ENCODE data around the gene SECISBP2L. TPM values are rescaled to one million over a fixed set of nuclear protein-coding genes. Genes with fewer than 3 reads are reported as not detected.

Gene SECISBP2L
- total RNA-seq (10 to 100 TPM; 46.8 to 62.5 (median 48.7) TPM), total RNA-seq (35.6 to 125 (median 78.5) reads per million in 29 experiments)
- 45.4 TPM for total RNA-seq (2013)

- POLR2A ChIA-PET, result interaction anchor here (0.6 to 1.4 kb wide), 2 partner anchors 9 to 10 kb away, joined by 4 to 9 read pairs; no protein-coding TSS in a partner anchor
- peaks cover 8% of the 10 kb centered on the region for H3K36me3 Mint-ChIP-seq
- Histone ChIP-seq H3K27me3 (replicated peaks in 1 of 2; ENCODE audit: control insufficient read depth in 2 of 2, extremely low read depth in 1 of 2, insufficient read depth in 2 of 2, low read length in 1 of 2) (no peaks in the 10 kb centered on the region), H3K4me1 (ENCODE audit: control insufficient read depth in 1 of 2, extremely low read depth in 1 of 2, insufficient read depth in 2 of 2, low read length in 2 of 2) (peaks cover 13 to 18% of the 10 kb centered on the region in 2 experiments), H3K27ac (ENCODE audit: low read length) (peak within 1 kb of the TSS; percentile 57), H3K9me3 (no peaks in the 10 kb centered on the region), H3K4me3 (ENCODE audit: control insufficient read depth in 1 of 2, extremely low read depth in 1 of 2, low read length in 1 of 2) (peak within 1 kb of the TSS; percentile 94 to 96), H3K36me3 (ENCODE audit: control insufficient read depth in 2 of 2, extremely low read depth in 1 of 2, insufficient read depth in 1 of 2, low read length in 1 of 2) (no peaks in the 10 kb centered on the region)
- ATAC-seq (replicated peaks in 1 of 4), result peak; percentile 91 to 95 (median 92)
- no peaks in the 10 kb centered on the region for H3K27me3 Mint-ChIP-seq
- H3K9me3 Mint-ChIP-seq, result no peaks in the 10 kb centered on the region
- CTCF ChIA-PET, result interaction anchor here (0.7 to 1.8 kb wide), 6 partner anchors 60 to 1270 kb away, joined by 3 to 10 read pairs (median 6); partner anchors contain the start of gene COPS2 (in 1 of the 2)
- peak within 1 kb of the TSS; percentile 94 to 97 (median 96) for H3K4me3 Mint-ChIP-seq
- peaks cover 34 to 46% (median 38%) of the 10 kb centered on the region in 3 donors for H3K4me1 Mint-ChIP-seq
- peak within 1 kb of the TSS; percentile 86 to 91 for H3K27ac Mint-ChIP-seq
- peak; percentile 71 to 93 (median 87) for DNase-seq
- under 1% methylated on average over 41 of the region's 50 CpGs for WGBS (ENCODE audit: insufficient coverage)
These were observed at the start of gene SECISBP2L for GRCh38 chr15:49046220-49047102. SECISBP2L (minus strand) TSS chr15:49046446; CDS start chr15:49046299, 147 bp downstream.

GRCh38 chr15:49094923-49095322 lies 48.7 kb upstream of the SECISBP2L start:
- DNase-seq, result no peak
- Histone ChIP-seq H3K27me3 (replicated peaks in 1 of 2; ENCODE audit: control insufficient read depth in 2 of 2, extremely low read depth in 1 of 2, insufficient read depth in 2 of 2, low read length in 1 of 2) (no peaks in the 10 kb centered on the region), H3K9me3 (no peaks in the 10 kb centered on the region), H3K27ac (ENCODE audit: low read length) (no peak overlapping the region), H3K4me3 (ENCODE audit: control insufficient read depth in 1 of 2, extremely low read depth in 1 of 2, low read length in 1 of 2) (no peak overlapping the region), H3K36me3 (ENCODE audit: control insufficient read depth in 2 of 2, extremely low read depth in 1 of 2, insufficient read depth in 1 of 2, low read length in 1 of 2) (no peaks in the 10 kb centered on the region), H3K4me1 (ENCODE audit: control insufficient read depth in 1 of 2, extremely low read depth in 1 of 2, insufficient read depth in 2 of 2, low read length in 2 of 2) (no peaks in the 10 kb centered on the region)
- Mint-ChIP-seq H3K4me3 (no peak overlapping the region), H3K27ac (no peak overlapping the region), H3K9me3 (no peaks in the 10 kb centered on the region), H3K36me3 (peaks cover 11% of the 10 kb centered on the region), H3K4me1 (no peaks in the 10 kb centered on the region), H3K27me3 (no peaks in the 10 kb centered on the region)
- POLR2A ChIA-PET, result no interaction called here
- CTCF ChIA-PET, result no interaction called here
- WGBS (ENCODE audit: insufficient coverage), result 60% methylated on average over 1 of the region's 1 CpG
- no peak for ATAC-seq (replicated peaks in 1 of 4)

GRCh38 chr15:49093252-49094105 lies 47.2 kb upstream of the SECISBP2L start:
- Mint-ChIP-seq H3K36me3 (peaks cover 11% of the 10 kb centered on the region), H3K27me3 (no peaks in the 10 kb centered on the region), H3K27ac (no peak overlapping the region), H3K4me3 (no peak overlapping the region), H3K9me3 (no peaks in the 10 kb centered on the region), H3K4me1 (no peaks in the 10 kb centered on the region)
- Histone ChIP-seq H3K27me3 (replicated peaks in 1 of 2; ENCODE audit: control insufficient read depth in 2 of 2, extremely low read depth in 1 of 2, insufficient read depth in 2 of 2, low read length in 1 of 2) (no peaks in the 10 kb centered on the region), H3K4me3 (ENCODE audit: control insufficient read depth in 1 of 2, extremely low read depth in 1 of 2, low read length in 1 of 2) (no peak overlapping the region), H3K9me3 (no peaks in the 10 kb centered on the region), H3K36me3 (ENCODE audit: control insufficient read depth in 2 of 2, extremely low read depth in 1 of 2, insufficient read depth in 1 of 2, low read length in 1 of 2) (no peaks in the 10 kb centered on the region), H3K27ac (ENCODE audit: low read length) (no peak overlapping the region), H3K4me1 (ENCODE audit: control insufficient read depth in 1 of 2, extremely low read depth in 1 of 2, insufficient read depth in 2 of 2, low read length in 2 of 2) (no peaks in the 10 kb centered on the region)
- DNase-seq, result no peak
- no peak for ATAC-seq (replicated peaks in 1 of 4)
- CTCF ChIA-PET, result interaction anchor here in 1 of 2 donors (0.7 kb wide), 1 partner anchor 614 kb away, joined by 4 read pairs; no protein-coding TSS in a partner anchor
- no CpG with 5 or more reads among the region's 4 CpGs for WGBS (ENCODE audit: insufficient coverage)
- POLR2A ChIA-PET, result no interaction called here

GRCh38 chr15:49088996-49089395 lies 42.8 kb upstream of the SECISBP2L start:
- Mint-ChIP-seq H3K27me3 (no peaks in the 10 kb centered on the region), H3K9me3 (no peaks in the 10 kb centered on the region), H3K27ac (no peak overlapping the region), H3K36me3 (no peaks in the 10 kb centered on the region), H3K4me1 (no peaks in the 10 kb centered on the region), H3K4me3 (no peak overlapping the region)
- no peak for ATAC-seq (replicated peaks in 1 of 4)
- no peak for DNase-seq
- Histone ChIP-seq H3K9me3 (no peaks in the 10 kb centered on the region), H3K36me3 (ENCODE audit: control insufficient read depth in 2 of 2, extremely low read depth in 1 of 2, insufficient read depth in 1 of 2, low read length in 1 of 2) (no peaks in the 10 kb centered on the region), H3K27me3 (replicated peaks in 1 of 2; ENCODE audit: control insufficient read depth in 2 of 2, extremely low read depth in 1 of 2, insufficient read depth in 2 of 2, low read length in 1 of 2) (no peaks in the 10 kb centered on the region), H3K4me3 (ENCODE audit: control insufficient read depth in 1 of 2, extremely low read depth in 1 of 2, low read length in 1 of 2) (no peak overlapping the region), H3K4me1 (ENCODE audit: control insufficient read depth in 1 of 2, extremely low read depth in 1 of 2, insufficient read depth in 2 of 2, low read length in 2 of 2) (no peaks in the 10 kb centered on the region), H3K27ac (ENCODE audit: low read length) (no peak overlapping the region)
- 86% methylated on average over 1 of the region's 4 CpGs for WGBS (ENCODE audit: insufficient coverage)
- ChIA-PET POLR2A (no interaction called here), CTCF (interaction anchor here in 1 of 2 donors (0.6 to 0.7 kb wide), 2 partner anchors 231 to 1531 kb away, joined by 3 to 5 read pairs; no protein-coding TSS in a partner anchor)

- H3K27ac ChIP-seq (ENCODE audit: low read length), result no peak overlapping the region
- H3K36me3 ChIP-seq (ENCODE audit: control insufficient read depth in 2 of 2, extremely low read depth in 1 of 2, insufficient read depth in 1 of 2, low read length in 1 of 2), result no peaks in the 10 kb centered on the region
- H3K9me3 Mint-ChIP-seq, result no peaks in the 10 kb centered on the region
- no peaks in the 10 kb centered on the region for H3K36me3 Mint-ChIP-seq
- no peaks in the 10 kb centered on the region for H3K4me1 Mint-ChIP-seq
- H3K9me3 ChIP-seq, result no peaks in the 10 kb centered on the region
- H3K27me3 Mint-ChIP-seq, result peaks cover 0 to 4% of the 10 kb centered on the region in 2 donors
- POLR2A ChIA-PET, result no interaction called here
- H3K4me3 Mint-ChIP-seq, result no peak overlapping the region
- H3K27me3 ChIP-seq (replicated peaks in 1 of 2; ENCODE audit: control insufficient read depth in 2 of 2, extremely low read depth in 1 of 2, insufficient read depth in 2 of 2, low read length in 1 of 2), result no peaks in the 10 kb centered on the region
- H3K4me3 ChIP-seq (ENCODE audit: control insufficient read depth in 1 of 2, extremely low read depth in 1 of 2, low read length in 1 of 2), result no peak overlapping the region
- no peak for DNase-seq
- no peaks in the 10 kb centered on the region for H3K4me1 ChIP-seq (ENCODE audit: control insufficient read depth in 1 of 2, extremely low read depth in 1 of 2, insufficient read depth in 2 of 2, low read length in 2 of 2)
- no peak for ATAC-seq (replicated peaks in 1 of 4)
- WGBS (ENCODE audit: insufficient coverage), result 100% methylated on average over 3 of the region's 5 CpGs
- H3K27ac Mint-ChIP-seq, result no peak overlapping the region
- CTCF ChIA-PET, result no interaction called here
These were observed 39.6 kb upstream of the SECISBP2L start for GRCh38 chr15:49085696-49086459.

- POLR2A ChIA-PET, result no interaction called here
These were observed 38.0 kb upstream of the SECISBP2L start for GRCh38 chr15:49084285-49084570.

More at GRCh38 chr15:49084285-49084570, 38.0 kb upstream of the SECISBP2L start:
- Mint-ChIP-seq H3K36me3 (no peaks in the 10 kb centered on the region), H3K27ac (no peak overlapping the region), H3K4me1 (no peaks in the 10 kb centered on the region), H3K27me3 (peaks cover 3 to 4% of the 10 kb centered on the region in 2 donors), H3K9me3 (no peaks in the 10 kb centered on the region), H3K4me3 (no peak overlapping the region)
- no peak for DNase-seq
- H3K9me3 ChIP-seq, result no peaks in the 10 kb centered on the region
- H3K27me3 ChIP-seq (replicated peaks in 1 of 2; ENCODE audit: control insufficient read depth in 2 of 2, extremely low read depth in 1 of 2, insufficient read depth in 2 of 2, low read length in 1 of 2), result peaks cover 0 to 4% of the 10 kb centered on the region in 2 experiments
- 100% methylated on average over 2 of the region's 3 CpGs for WGBS (ENCODE audit: insufficient coverage)
- no peaks in the 10 kb centered on the region for H3K4me1 ChIP-seq (ENCODE audit: control insufficient read depth in 1 of 2, extremely low read depth in 1 of 2, insufficient read depth in 2 of 2, low read length in 2 of 2)
- no peak for ATAC-seq (replicated peaks in 1 of 4)
- no peak overlapping the region for H3K27ac ChIP-seq (ENCODE audit: low read length)
- no peaks in the 10 kb centered on the region for H3K36me3 ChIP-seq (ENCODE audit: control insufficient read depth in 2 of 2, extremely low read depth in 1 of 2, insufficient read depth in 1 of 2, low read length in 1 of 2)
- CTCF ChIA-PET, result interaction anchor here in 1 of 2 donors (0.7 kb wide), 1 partner anchor 23 kb away, joined by 4 read pairs; no protein-coding TSS in a partner anchor
- no peak overlapping the region for H3K4me3 ChIP-seq (ENCODE audit: control insufficient read depth in 1 of 2, extremely low read depth in 1 of 2, low read length in 1 of 2)
